ENCODE measurements around the gene IL33. TPM values are rescaled to one million over a fixed set of nuclear protein-coding genes. Genes with fewer than 3 reads are reported as not detected.

The IL33 gene
- total and polyA plus RNA-seq, 2 experiments from 2014 or later, result 2.9 to 3.8 TPM

DNA sequence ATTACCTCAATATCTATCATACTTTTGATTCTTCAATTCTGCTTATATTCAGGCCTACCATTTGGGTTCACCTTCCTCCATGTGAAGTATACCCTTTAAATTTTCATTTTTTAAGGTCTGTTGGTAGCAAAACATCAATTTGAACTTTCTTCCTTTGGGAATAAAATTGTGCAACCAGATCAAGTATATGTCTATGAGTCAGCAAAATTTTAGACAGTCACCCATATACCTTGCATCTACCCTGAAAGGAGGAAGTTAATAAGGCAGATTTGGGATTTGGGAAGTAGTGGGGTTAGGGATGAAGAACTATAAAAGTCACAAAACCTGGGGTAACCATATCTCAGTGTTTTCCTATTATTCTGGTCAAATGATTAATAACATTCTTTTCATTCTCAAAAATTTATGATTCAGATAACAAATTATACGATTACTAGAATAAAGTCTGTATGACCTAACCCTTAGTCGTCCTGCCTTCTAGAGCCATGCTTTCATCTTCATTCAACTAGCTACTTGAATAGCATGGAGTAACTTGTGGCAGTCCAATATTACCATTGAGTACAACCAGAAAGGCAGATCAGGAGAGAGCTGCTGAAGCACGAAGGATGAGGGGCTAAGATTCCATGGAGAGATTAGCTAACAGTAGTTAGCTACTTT, 2.8 kb upstream of the IL33 start:
- no peaks in the 10 kb centered on the region for H3K36me3 ChIP-seq (ENCODE audit: low read depth)
- peaks cover 43% of the 10 kb centered on the region for H3F3A ChIP-seq (ENCODE audit: insufficient read depth)
- H3K4me3 ChIP-seq, result no peak overlapping the region
- H3K9ac ChIP-seq, result no peak overlapping the region
- no peak overlapping the region for H2AFZ ChIP-seq
- WGBS, 2 experiments (ENCODE audit: low coverage in 1 of 2, low lambda C conversion rate in 2 of 2, missing lambda C conversion rate in 2 of 2), result 49 to 52% methylated on average over 3 of the region's 3 CpGs
- TF ChIP-seq EZH2 (IDR thresholded peaks at IDR 0.05; ENCODE audit: insufficient read depth, poor library complexity, severe bottlenecking) (no peak), EZH2phosphoT487 (IDR thresholded peaks at IDR 0.05; ENCODE audit: insufficient read depth, low read depth) (no peak)
- no peaks in the 10 kb centered on the region for H3K9me2 ChIP-seq (ENCODE audit: insufficient read depth)
- no peaks in the 10 kb centered on the region for H3K9me3 ChIP-seq (ENCODE audit: low read depth)
- in situ Hi-C loops (cut with MboI), result no loop called here
- no peak overlapping the region for H3K27ac ChIP-seq
- no peaks in the 10 kb centered on the region for H4K20me1 ChIP-seq (ENCODE audit: insufficient read depth)
- no peak overlapping the region for H3K4me2 ChIP-seq (ENCODE audit: unreplicated experiment)
- no peaks in the 10 kb centered on the region for H3K79me2 ChIP-seq (ENCODE audit: insufficient read depth)
- H3K4me1 ChIP-seq (ENCODE audit: insufficient read depth), result peaks cover 40% of the 10 kb centered on the region
- H3K27me3 ChIP-seq (replicated peaks; ENCODE audit: insufficient read depth), result no peaks in the 10 kb centered on the region
- DNase-seq, result peak; percentile 53

DNA sequence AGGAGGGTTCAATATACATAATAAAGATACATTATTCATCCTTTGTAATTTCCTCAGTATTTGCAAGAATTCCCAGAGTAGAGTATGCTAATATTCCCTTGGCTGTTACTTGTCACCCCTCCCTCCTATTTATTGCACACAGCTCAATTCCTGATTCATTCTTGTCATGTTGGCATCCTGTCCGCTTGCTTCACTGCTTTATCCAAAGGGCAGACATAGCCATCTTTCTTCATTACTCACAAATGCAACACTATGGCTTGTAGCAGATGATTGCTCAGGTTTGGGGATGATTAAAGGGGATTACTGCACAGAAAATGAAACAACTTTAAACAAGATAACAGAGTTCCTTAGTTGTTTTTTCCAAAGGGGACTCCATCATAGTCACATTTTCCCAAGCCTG, 1.2 kb upstream of the IL33 start:
- peak; percentile 90 for DNase-seq

DNA sequence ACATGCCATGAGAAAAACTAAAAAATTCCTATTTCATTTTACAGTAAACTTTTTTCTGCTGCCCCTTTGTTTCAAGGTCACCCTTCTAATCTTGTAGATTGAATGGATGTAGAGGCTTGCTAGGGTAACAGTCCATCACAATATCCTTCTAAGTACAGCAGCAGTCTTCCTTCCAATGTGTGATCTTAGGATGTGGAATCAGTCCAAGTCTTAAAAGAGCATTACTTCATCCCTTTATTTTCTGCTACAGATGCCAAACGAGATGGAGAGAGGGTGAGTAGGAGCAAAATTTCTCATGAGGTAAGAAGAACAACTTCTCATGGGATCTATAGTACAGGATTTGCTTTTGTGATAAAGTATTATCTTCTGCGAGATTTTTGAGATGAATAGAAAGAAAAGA, 704 bp upstream of the IL33 start:
- H3K4me2 ChIP-seq (ENCODE audit: unreplicated experiment), result peak overlapping the region; percentile 70

More for the DNA sequence above, 1.2 kb upstream of the IL33 start:
- Histone ChIP-seq H3K4me3 (peak overlapping the region; percentile 18), H3F3A (ENCODE audit: insufficient read depth) (peaks cover 54% of the 10 kb centered on the region), H2AFZ (no peak overlapping the region), H3K36me3 (ENCODE audit: low read depth) (no peaks in the 10 kb centered on the region), H3K27me3 (replicated peaks; ENCODE audit: insufficient read depth) (no peaks in the 10 kb centered on the region), H3K9me3 (ENCODE audit: low read depth) (no peaks in the 10 kb centered on the region), H3K9ac (peak overlapping the region; percentile 32), H3K4me2 (ENCODE audit: unreplicated experiment) (peak overlapping the region; percentile 70), H3K79me2 (ENCODE audit: insufficient read depth) (no peaks in the 10 kb centered on the region), H3K27ac (peak overlapping the region; percentile 73), H4K20me1 (ENCODE audit: insufficient read depth) (no peaks in the 10 kb centered on the region), H3K4me1 (ENCODE audit: insufficient read depth) (peaks cover 44% of the 10 kb centered on the region), H3K9me2 (ENCODE audit: insufficient read depth) (no peaks in the 10 kb centered on the region)
- in situ Hi-C loops (cut with MboI), result no loop called here
- 0% methylated on average over 1 of the region's 1 CpG for WGBS, 2 experiments (ENCODE audit: low coverage in 1 of 2, low lambda C conversion rate in 2 of 2, missing lambda C conversion rate in 2 of 2)
- TF ChIP-seq EZH2 (IDR thresholded peaks at IDR 0.05; ENCODE audit: insufficient read depth, poor library complexity, severe bottlenecking), result no peak
- TF ChIP-seq EZH2phosphoT487 (IDR thresholded peaks at IDR 0.05; ENCODE audit: insufficient read depth, low read depth), result no peak

DNA sequence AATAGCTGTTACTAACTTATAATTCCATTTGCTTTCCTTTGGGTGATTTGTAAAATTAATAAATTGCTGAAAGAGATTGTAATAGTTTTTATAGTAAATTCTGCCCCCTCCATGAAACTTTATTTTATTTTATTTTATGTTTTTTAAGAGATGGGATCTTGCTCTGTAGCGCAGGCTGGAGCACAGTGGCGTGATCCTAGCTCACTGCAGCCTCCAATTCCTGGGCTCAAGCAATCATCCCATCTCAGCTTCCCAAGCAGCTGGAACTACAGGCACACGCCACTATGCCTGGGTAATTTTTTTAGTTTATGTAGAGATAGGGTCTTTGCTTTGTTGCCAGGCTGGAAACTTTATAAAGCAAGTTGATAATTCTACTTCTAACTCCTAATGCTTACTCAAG, 395 bp downstream of the IL33 start:
- H3K27me3 ChIP-seq (replicated peaks; ENCODE audit: insufficient read depth), result no peaks in the 10 kb centered on the region
- H3K4me2 ChIP-seq (ENCODE audit: unreplicated experiment), result no peak overlapping the region
- no peak for TF ChIP-seq EZH2phosphoT487 (IDR thresholded peaks at IDR 0.05; ENCODE audit: insufficient read depth, low read depth)
- DNase-seq, result no peak
- H3F3A ChIP-seq (ENCODE audit: insufficient read depth), result peaks cover 54% of the 10 kb centered on the region
- WGBS, 2 experiments (ENCODE audit: low coverage in 1 of 2, low lambda C conversion rate in 2 of 2, missing lambda C conversion rate in 2 of 2), result 98 to 100% methylated on average over 3 of the region's 3 CpGs
- H4K20me1 ChIP-seq (ENCODE audit: insufficient read depth), result no peaks in the 10 kb centered on the region
- H3K79me2 ChIP-seq (ENCODE audit: insufficient read depth), result no peaks in the 10 kb centered on the region
- H3K9ac ChIP-seq, result no peak overlapping the region
- H3K4me1 ChIP-seq (ENCODE audit: insufficient read depth), result peaks cover 44% of the 10 kb centered on the region
- in situ Hi-C loops (cut with MboI), result no loop called here
- no peak overlapping the region for H3K4me3 ChIP-seq
- no peaks in the 10 kb centered on the region for H3K9me3 ChIP-seq (ENCODE audit: low read depth)
- no peak overlapping the region for H3K27ac ChIP-seq
- no peak overlapping the region for H2AFZ ChIP-seq
- no peaks in the 10 kb centered on the region for H3K9me2 ChIP-seq (ENCODE audit: insufficient read depth)
- H3K36me3 ChIP-seq (ENCODE audit: low read depth), result no peaks in the 10 kb centered on the region

More for the DNA sequence above, 704 bp upstream of the IL33 start:
- H3K36me3 ChIP-seq (ENCODE audit: low read depth), result no peaks in the 10 kb centered on the region
- H3K27me3 ChIP-seq (replicated peaks; ENCODE audit: insufficient read depth), result no peaks in the 10 kb centered on the region
- peak; percentile 82 for DNase-seq
- no peaks in the 10 kb centered on the region for H3K9me3 ChIP-seq (ENCODE audit: low read depth)
- peaks cover 44% of the 10 kb centered on the region for H3K4me1 ChIP-seq (ENCODE audit: insufficient read depth)
- peak overlapping the region; percentile 73 for H3K27ac ChIP-seq
- no peak overlapping the region; the same call in 1 of the 2 replicates for H2AFZ ChIP-seq
- H3K4me3 ChIP-seq, result peak overlapping the region; percentile 18
- no peaks in the 10 kb centered on the region for H4K20me1 ChIP-seq (ENCODE audit: insufficient read depth)
- H3F3A ChIP-seq (ENCODE audit: insufficient read depth), result peaks cover 54% of the 10 kb centered on the region
- in situ Hi-C loops (cut with MboI), result no loop called here
- no peaks in the 10 kb centered on the region for H3K79me2 ChIP-seq (ENCODE audit: insufficient read depth)
- H3K9ac ChIP-seq, result peak overlapping the region; percentile 32
- TF ChIP-seq EZH2phosphoT487 (IDR thresholded peaks at IDR 0.05; ENCODE audit: insufficient read depth, low read depth), result no peak
- TF ChIP-seq EZH2 (IDR thresholded peaks at IDR 0.05; ENCODE audit: insufficient read depth, poor library complexity, severe bottlenecking), result no peak
- no peaks in the 10 kb centered on the region for H3K9me2 ChIP-seq (ENCODE audit: insufficient read depth)
- WGBS, 2 experiments (ENCODE audit: low coverage in 1 of 2, low lambda C conversion rate in 2 of 2, missing lambda C conversion rate in 2 of 2), result 45 to 50% methylated on average over 2 of the region's 2 CpGs
